Measurements from ENCODE around the gene FAM25G.
"Not testable (repeated sequence)": the region's sequence is repeated elsewhere in the genome, so short reads cannot be mapped to it uniquely, and the experiment has no call there.

Gene FAM25G

GRCh38 chr10:47462577-47463358 lies 28.7 kb downstream of the FAM25G start:
- not testable (repeated sequence) for DNase-seq

- DNase-seq: not testable (repeated sequence)
Measured at GRCh38 chr10:47461261-47461687, 30.2 kb downstream of the FAM25G start.

GRCh38 chr10:47458466-47459154 lies 32.9 kb downstream of the FAM25G start:
- DNase-seq: no peak

GRCh38 chr10:47457826-47458225 lies 33.7 kb downstream of the FAM25G start:
- no peak for DNase-seq

GRCh38 chr10:47457528-47457820 lies 34.0 kb downstream of the FAM25G start:
- no peak for DNase-seq

- DNase-seq: no peak
Measured at GRCh38 chr10:47456794-47457527, 34.5 kb downstream of the FAM25G start.

- DNase-seq: no peak
Measured at GRCh38 chr10:47456079-47456785, 35.3 kb downstream of the FAM25G start.

- not testable (repeated sequence) for DNase-seq
Measured at GRCh38 chr10:47455350-47456078, 36.0 kb downstream of the FAM25G start.

GRCh38 chr10:47454780-47455058 lies 36.8 kb downstream of the FAM25G start:
- DNase-seq: no peak

GRCh38 chr10:47454008-47454779 lies 37.3 kb downstream of the FAM25G start:
- no peak for DNase-seq

- DNase-seq: no peak
Measured at GRCh38 chr10:47453141-47454007, 38.1 kb downstream of the FAM25G start.

- DNase-seq: no peak
Measured at GRCh38 chr10:47452495-47453140, 38.9 kb downstream of the FAM25G start.

- no peak for DNase-seq
Measured at GRCh38 chr10:47451998-47452494, 39.5 kb downstream of the FAM25G start.

GRCh38 chr10:47451273-47451997 lies 40.1 kb downstream of the FAM25G start:
- no peak for DNase-seq

- no peak for DNase-seq
Measured at GRCh38 chr10:47450442-47450841, 41.1 kb downstream of the FAM25G start.

GRCh38 chr10:47449979-47450378 lies 41.5 kb downstream of the FAM25G start:
- no peak for DNase-seq

- no peak for DNase-seq
Measured at GRCh38 chr10:47449102-47449978, 42.2 kb downstream of the FAM25G start.

- no peak for DNase-seq
Measured at GRCh38 chr10:47447705-47448104, 43.8 kb downstream of the FAM25G start.
